H1 (cell line): Measurements from ENCODE around the gene ETV4. TPM values are rescaled to one million over a fixed set of nuclear protein-coding genes. Genes with fewer than 3 reads are reported as not detected.

Source experiments
- BCL11A ChIP-seq, 2 experiments: IDR thresholded peaks; one replicate each; pipeline ENCODE4 v1.6.1; 2011; ENCODE audit warnings: low read depth in 2 of 2, low read length in 2 of 2, mild to moderate bottlenecking in 2 of 2
- EZH2 ChIP-seq: fragments of 200-600 bp; sonication (generic); IDR thresholded peaks from 2 replicates; pipeline ENCODE4 v1.7.1; 2012; ENCODE audit warnings: low read depth, mild to moderate bottlenecking, moderate library complexity, low read length, inconsistent platforms; ENCODE audit not compliant: severe bottlenecking
- HDAC2 ChIP-seq, 2 experiments: fragments of 300-600 bp in 1 of 2; sonication (generic) in 1 of 2; IDR thresholded peaks; 2 replicates each; pipeline ENCODE4 v1.6.1; 2011 to 2012; ENCODE audit warnings: low read depth in 2 of 2, low read length in 2 of 2, mild to moderate bottlenecking in 2 of 2, moderate library complexity in 2 of 2, borderline replicate concordance in 1 of 2, inconsistent platforms in 1 of 2
- NRF1 ChIP-seq: IDR thresholded peaks from 2 replicates; pipeline ENCODE4 v1.6.1; 2011; ENCODE audit warnings: mild to moderate bottlenecking, low read depth, low read length, improper control_type of control experiment
- RAD21 ChIP-seq, 2 experiments: IDR thresholded peaks in 1 of 2; conservative IDR thresholded peaks in 1 of 2; 2 replicates each; pipeline ENCODE4 v1.6.1; 2011; ENCODE audit warnings: low read depth in 2 of 2, low read length in 2 of 2, improper control_type of control experiment in 1 of 2, inconsistent platforms in 1 of 2, mild to moderate bottlenecking in 1 of 2, moderate library complexity in 1 of 2
- polyA plus RNA-seq, 7 experiments: library from polyadenylated mRNA; depleted of rRNA in 3 of 7; stranded (reverse) in 5 of 7; unstranded in 2 of 7; fragments of >200 nt in 5 of 7; fragments of 200-250 nt in 2 of 7; gene quantifications; 1 replicate in 5 of 7; 2 replicates in 1 of 7; 4 replicates in 1 of 7; pipeline versions ENCODE4 v1.2.1 to v1.2.3, GENCODE V29; 2011 to 2013; ENCODE audit warnings: missing spikeins in 2 of 7, mixed read lengths in 2 of 7
- total RNA-seq: library from RNA; stranded (reverse); fragmentation: NEBNext Ultra II Directional; extraction: Animal tissue kit (Norgen Biotek cat#: 25700); gene quantifications from 2 replicates; pipeline ENCODE4 v1.2.1, GENCODE V29; 2021

Gene ETV4
- total and polyA plus RNA-seq, 2 of the 8 experiments (the other 6 are each of a cell fraction or from before 2014, with no cell fraction given): 75.2 to 143 TPM

- no peak for TF ChIP-seq BCL11A (IDR thresholded peaks at IDR 0.05; ENCODE audit: low read depth in 2 of 2, low read length in 2 of 2)
- no peak for TF ChIP-seq EZH2
- TF ChIP-seq NRF1: no peak
- no peak for TF ChIP-seq RAD21 (IDR thresholded peaks at IDR 0.05 in 1 of 2, conservative IDR thresholded peaks at IDR 0.05 in 1 of 2; ENCODE audit: low read depth in 2 of 2, low read length in 2 of 2)
- TF ChIP-seq HDAC2 (IDR thresholded peaks at IDR 0.05; ENCODE audit: borderline replicate concordance in 1 of 2, low read depth in 2 of 2, low read length in 2 of 2): no peak
Measured at GRCh38 chr17:43577664-43578403, 31.7 kb upstream of the ETV4 start (continued).
